ENCODE measurements around the gene UBXN11.
A peak's percentile ranks its signal among the peaks of the same experiment; 100 is the strongest.

UBXN11 gene

GRCh38 chr1:26277261-26277661, 29.2 kb downstream of the UBXN11 start:
- 100% methylated on average over 3 of the region's 3 CpGs for WGBS (ENCODE audit: insufficient coverage)
- peaks cover 5 to 53% (median 22%) of the 10 kb centered on the region in 4 experiments for H3K36me3 ChIP-seq (ENCODE audit: control insufficient read depth in 4 of 4, insufficient read depth in 4 of 4, low read length in 3 of 4)
- no peak for DNase-seq
- ChIA-PET POLR2A (interaction anchor here (0.6 to 4.1 kb wide), 2 partner anchors 12 to 39 kb away, joined by 3 to 26 read pairs; no protein-coding TSS in a partner anchor), CTCF (interaction anchor here (0.9 to 9.2 kb wide), 13 partner anchors 9 to 140 kb away, joined by 3 to 152 read pairs (median 5); partner anchors contain the start of genes CD52, CEP85 and ZNF593)
- no peaks in the 10 kb centered on the region for H3K9me3 ChIP-seq (ENCODE audit: control extremely low read depth in 1 of 5, control insufficient read depth in 4 of 5, insufficient read depth in 2 of 5, low read depth in 1 of 5, low read length in 4 of 5)
- H3K4me3 ChIP-seq (ENCODE audit: control insufficient read depth in 1 of 7, extremely low read depth in 1 of 7, insufficient read depth in 4 of 7, low read depth in 2 of 7, low read length in 6 of 7), result peak overlapping the region in 1 of 7 experiments; percentile 86
- H3K27ac ChIP-seq (ENCODE audit: insufficient read depth in 1 of 2, low read depth in 1 of 2, low read length in 2 of 2, poor library complexity in 1 of 2, severe bottlenecking in 2 of 2), result peak overlapping the region; percentile 89 to 93
- H3K4me1 ChIP-seq (ENCODE audit: control extremely low read depth in 1 of 4, control insufficient read depth in 4 of 4, insufficient read depth in 4 of 4, low read length in 3 of 4), result peaks cover 33 to 82% (median 79%) of the 10 kb centered on the region in 4 experiments
- no peaks in the 10 kb centered on the region for H3K27me3 ChIP-seq (replicated peaks in 2 of 5; ENCODE audit: control insufficient read depth in 4 of 5, insufficient read depth in 5 of 5, low read length in 4 of 5)

GRCh38 chr1:26276432-26276838, 30.0 kb downstream of the UBXN11 start:
- Histone ChIP-seq H3K27ac (ENCODE audit: insufficient read depth in 1 of 2, low read depth in 1 of 2, low read length in 2 of 2, poor library complexity in 1 of 2, severe bottlenecking in 2 of 2) (peak overlapping the region; percentile 89 to 93), H3K27me3 (replicated peaks in 2 of 5; ENCODE audit: control insufficient read depth in 4 of 5, insufficient read depth in 5 of 5, low read length in 4 of 5) (no peaks in the 10 kb centered on the region), H3K4me1 (ENCODE audit: control extremely low read depth in 1 of 4, control insufficient read depth in 4 of 4, insufficient read depth in 4 of 4, low read length in 3 of 4) (peaks cover 31 to 75% (median 71%) of the 10 kb centered on the region in 4 experiments), H3K36me3 (ENCODE audit: control insufficient read depth in 4 of 4, insufficient read depth in 4 of 4, low read length in 3 of 4) (peaks cover 8 to 57% (median 21%) of the 10 kb centered on the region in 4 experiments), H3K9me3 (ENCODE audit: control extremely low read depth in 1 of 5, control insufficient read depth in 4 of 5, insufficient read depth in 2 of 5, low read depth in 1 of 5, low read length in 4 of 5) (no peaks in the 10 kb centered on the region), H3K4me3 (ENCODE audit: control insufficient read depth in 1 of 7, extremely low read depth in 1 of 7, insufficient read depth in 4 of 7, low read depth in 2 of 7, low read length in 6 of 7) (peak overlapping the region in 2 of 7 experiments; percentile 20 to 44)
- ChIA-PET POLR2A (interaction anchor here (0.8 to 4.1 kb wide), 5 partner anchors 9 to 42 kb away, joined by 3 to 26 read pairs (median 7); partner anchors contain the start of genes CD52 and CEP85), CTCF (interaction anchor here (0.5 to 9.2 kb wide), 27 partner anchors 8 to 141 kb away, joined by 3 to 152 read pairs (median 4); partner anchors contain the start of genes CD52, CEP85 and CNKSR1)
- no peak for DNase-seq
- WGBS (ENCODE audit: insufficient coverage), result 71% methylated on average over 2 of the region's 2 CpGs

GRCh38 chr1:26275580-26276431, 30.6 kb downstream of the UBXN11 start:
- WGBS (ENCODE audit: insufficient coverage), result no CpG with 5 or more reads among the region's 3 CpGs
- no peaks in the 10 kb centered on the region for H3K9me3 ChIP-seq (ENCODE audit: control extremely low read depth in 1 of 5, control insufficient read depth in 4 of 5, insufficient read depth in 2 of 5, low read depth in 1 of 5, low read length in 4 of 5)
- H3K4me1 ChIP-seq (ENCODE audit: control extremely low read depth in 1 of 4, control insufficient read depth in 4 of 4, insufficient read depth in 4 of 4, low read length in 3 of 4), result peaks cover 31 to 69% (median 65%) of the 10 kb centered on the region in 4 experiments

GRCh38 chr1:26274801-26275425, 31.5 kb downstream of the UBXN11 start:
- Histone ChIP-seq H3K4me3 (ENCODE audit: control insufficient read depth in 1 of 7, extremely low read depth in 1 of 7, insufficient read depth in 4 of 7, low read depth in 2 of 7, low read length in 6 of 7) (no peak overlapping the region), H3K4me1 (ENCODE audit: control extremely low read depth in 1 of 4, control insufficient read depth in 4 of 4, insufficient read depth in 4 of 4, low read length in 3 of 4) (peaks cover 31 to 60% (median 57%) of the 10 kb centered on the region in 4 experiments), H3K27ac (ENCODE audit: insufficient read depth in 1 of 2, low read depth in 1 of 2, low read length in 2 of 2, poor library complexity in 1 of 2, severe bottlenecking in 2 of 2) (peak overlapping the region; percentile 67 to 93), H3K9me3 (ENCODE audit: control extremely low read depth in 1 of 5, control insufficient read depth in 4 of 5, insufficient read depth in 2 of 5, low read depth in 1 of 5, low read length in 4 of 5) (no peaks in the 10 kb centered on the region), H3K36me3 (ENCODE audit: control insufficient read depth in 4 of 4, insufficient read depth in 4 of 4, low read length in 3 of 4) (peaks cover 19 to 64% (median 30%) of the 10 kb centered on the region in 4 experiments), H3K27me3 (replicated peaks in 2 of 5; ENCODE audit: control insufficient read depth in 4 of 5, insufficient read depth in 5 of 5, low read length in 4 of 5) (no peaks in the 10 kb centered on the region)
- 25% methylated on average over 4 of the region's 11 CpGs for WGBS (ENCODE audit: insufficient coverage)
- CTCF ChIA-PET, result interaction anchor here (0.5 to 9.2 kb wide), 23 partner anchors 10 to 142 kb away, joined by 3 to 152 read pairs (median 4); partner anchors contain the start of genes CD52 and CEP85
- peak in 2 of 3 donors; percentile 65 to 66 for DNase-seq
- POLR2A ChIA-PET, result interaction anchor here (0.6 to 4.1 kb wide), 6 partner anchors 10 to 47 kb away, joined by 3 to 26 read pairs (median 6); partner anchors contain the start of genes CD52 and CEP85

More at GRCh38 chr1:26275580-26276431, 30.6 kb downstream of the UBXN11 start:
- DNase-seq, result peak; percentile 93 to 98 (median 97)
- peak overlapping the region in 1 of 7 experiments; percentile 44 for H3K4me3 ChIP-seq (ENCODE audit: control insufficient read depth in 1 of 7, extremely low read depth in 1 of 7, insufficient read depth in 4 of 7, low read depth in 2 of 7, low read length in 6 of 7)
- peak overlapping the region; percentile 67 to 93 for H3K27ac ChIP-seq (ENCODE audit: insufficient read depth in 1 of 2, low read depth in 1 of 2, low read length in 2 of 2, poor library complexity in 1 of 2, severe bottlenecking in 2 of 2)
- H3K27me3 ChIP-seq (replicated peaks in 2 of 5; ENCODE audit: control insufficient read depth in 4 of 5, insufficient read depth in 5 of 5, low read length in 4 of 5), result no peaks in the 10 kb centered on the region
- POLR2A ChIA-PET, result interaction anchor here (0.6 to 4.1 kb wide), 7 partner anchors 9 to 977 kb away, joined by 3 to 26 read pairs (median 5); partner anchors contain the start of genes CD52 and CEP85
- CTCF ChIA-PET, result interaction anchor here (0.6 to 9.2 kb wide), 28 partner anchors 11 to 142 kb away, joined by 3 to 152 read pairs (median 4); partner anchors contain the start of genes CD52 and CNKSR1
- peaks cover 10 to 56% (median 21%) of the 10 kb centered on the region in 4 experiments for H3K36me3 ChIP-seq (ENCODE audit: control insufficient read depth in 4 of 4, insufficient read depth in 4 of 4, low read length in 3 of 4)

- WGBS (ENCODE audit: insufficient coverage), result 97% methylated on average over 3 of the region's 4 CpGs
- CTCF ChIA-PET, result interaction anchor here (0.7 kb wide), 1 partner anchor 54 kb away, joined by 4 read pairs; no protein-coding TSS in a partner anchor
Measured at GRCh38 chr1:26269198-26269550, 37.3 kb downstream of the UBXN11 start.

GRCh38 chr1:26268290-26269197, 37.9 kb downstream of the UBXN11 start:
- WGBS (ENCODE audit: insufficient coverage), result 98% methylated on average over 9 of the region's 9 CpGs
- H3K4me3 ChIP-seq (ENCODE audit: control insufficient read depth in 1 of 7, extremely low read depth in 1 of 7, insufficient read depth in 4 of 7, low read depth in 2 of 7, low read length in 6 of 7), result no peak overlapping the region
- no peak for DNase-seq
- H3K27ac ChIP-seq (ENCODE audit: insufficient read depth in 1 of 2, low read depth in 1 of 2, low read length in 2 of 2, poor library complexity in 1 of 2, severe bottlenecking in 2 of 2), result no peak overlapping the region
- H3K9me3 ChIP-seq (ENCODE audit: control extremely low read depth in 1 of 5, control insufficient read depth in 4 of 5, insufficient read depth in 2 of 5, low read depth in 1 of 5, low read length in 4 of 5), result peaks cover 3 to 17% (median 15%) of the 10 kb centered on the region in 5 experiments
- H3K27me3 ChIP-seq (replicated peaks in 2 of 5; ENCODE audit: control insufficient read depth in 4 of 5, insufficient read depth in 5 of 5, low read length in 4 of 5), result no peaks in the 10 kb centered on the region
- peaks cover 32 to 79% (median 61%) of the 10 kb centered on the region in 4 experiments for H3K36me3 ChIP-seq (ENCODE audit: control insufficient read depth in 4 of 4, insufficient read depth in 4 of 4, low read length in 3 of 4)
- POLR2A ChIA-PET, result no interaction called here
- no peaks in the 10 kb centered on the region for H3K4me1 ChIP-seq (ENCODE audit: control extremely low read depth in 1 of 4, control insufficient read depth in 4 of 4, insufficient read depth in 4 of 4, low read length in 3 of 4)
- CTCF ChIA-PET, result interaction anchor here (0.7 to 1.2 kb wide), 2 partner anchors 8 to 55 kb away, joined by 3 to 4 read pairs; no protein-coding TSS in a partner anchor

More at GRCh38 chr1:26269198-26269550, 37.3 kb downstream of the UBXN11 start:
- no peak for DNase-seq
- no peak overlapping the region for H3K27ac ChIP-seq (ENCODE audit: insufficient read depth in 1 of 2, low read depth in 1 of 2, low read length in 2 of 2, poor library complexity in 1 of 2, severe bottlenecking in 2 of 2)
- peaks cover 0 to 3% (median under 1%) of the 10 kb centered on the region in 4 experiments for H3K4me1 ChIP-seq (ENCODE audit: control extremely low read depth in 1 of 4, control insufficient read depth in 4 of 4, insufficient read depth in 4 of 4, low read length in 3 of 4)
- H3K36me3 ChIP-seq (ENCODE audit: control insufficient read depth in 4 of 4, insufficient read depth in 4 of 4, low read length in 3 of 4), result peaks cover 32 to 79% (median 58%) of the 10 kb centered on the region in 4 experiments
- POLR2A ChIA-PET, result no interaction called here
- peaks cover 3 to 17% (median 15%) of the 10 kb centered on the region in 5 experiments for H3K9me3 ChIP-seq (ENCODE audit: control extremely low read depth in 1 of 5, control insufficient read depth in 4 of 5, insufficient read depth in 2 of 5, low read depth in 1 of 5, low read length in 4 of 5)
- no peak overlapping the region for H3K4me3 ChIP-seq (ENCODE audit: control insufficient read depth in 1 of 7, extremely low read depth in 1 of 7, insufficient read depth in 4 of 7, low read depth in 2 of 7, low read length in 6 of 7)
- no peaks in the 10 kb centered on the region for H3K27me3 ChIP-seq (replicated peaks in 2 of 5; ENCODE audit: control insufficient read depth in 4 of 5, insufficient read depth in 5 of 5, low read length in 4 of 5)
